CD4-positive, alpha-beta T cell (primary cell): ENCODE measurements around the gene MMP26. TPM values are rescaled to one million over a fixed set of nuclear protein-coding genes. Genes with fewer than 3 reads are reported as not detected.

Source experiments
- ATAC-seq: fragments of 200-7000 bp; cut with Tn5 transposase; one replicate; pipeline ENCODE4 v1.10.0; 2022; ENCODE audit warnings: mild to moderate bottlenecking; ENCODE audit not compliant: poor library complexity
- CTCF ChIA-PET: fragments of 350-600 bp; sonication (Branson Sonifier 250); formaldehyde crosslinking; loops from one replicate; lab custom pipeline; 2021; ENCODE audit warnings: antibody characterized with exemption, inconsistent platforms; lab: Charles Lee
- POLR2A ChIA-PET: fragments of 350-600 bp; sonication (Branson Sonifier 250); formaldehyde crosslinking; loops from one replicate; lab custom pipeline; 2021; ENCODE audit warnings: antibody characterized with exemption, inconsistent platforms; lab: Charles Lee
- DNase-seq, 14 experiments: peaks; one replicate each; pipeline ENCODE4 v3.0.0-alpha.2; 2013 to 2020; ENCODE audit warnings: mixed read lengths in 2 of 14
- H3K27ac ChIP-seq, 2 donors: one replicate each; pipeline versions ENCODE4 v1.5.1 to v1.7.0; 2013; ENCODE audit warnings: low read length in 2 of 2, low read depth in 1 of 2, mild to moderate bottlenecking in 1 of 2
- H3K27me3 ChIP-seq, 2 experiments: 1 replicate in 1 of 2; 2 replicates in 1 of 2; pipeline versions ENCODE4 v1.6.1 to v1.7.0; 2013; ENCODE audit warnings: low read length in 2 of 2, control low read depth in 1 of 2, mild to moderate bottlenecking in 1 of 2, moderate library complexity in 1 of 2; ENCODE audit not compliant: insufficient read depth in 2 of 2, control insufficient read depth in 1 of 2
- H3K36me3 ChIP-seq: one replicate; pipeline ENCODE4 v1.6.1; 2013; ENCODE audit warnings: low read length, control low read depth; ENCODE audit not compliant: insufficient read depth
- H3K4me1 ChIP-seq: one replicate; pipeline ENCODE4 v1.6.1; 2013; ENCODE audit warnings: low read length, control low read depth; ENCODE audit not compliant: insufficient read depth
- H3K4me3 ChIP-seq: one replicate; pipeline ENCODE4 v1.5.1; 2013; ENCODE audit warnings: mild to moderate bottlenecking, low read length, moderate library complexity
- H3K9me3 ChIP-seq, 2 experiments: 1 replicate in 1 of 2; 2 replicates in 1 of 2; pipeline versions ENCODE4 v1.6.1 to v1.7.0; 2013; ENCODE audit warnings: low read length in 2 of 2, mild to moderate bottlenecking in 2 of 2, control low read depth in 1 of 2, moderate library complexity in 1 of 2; ENCODE audit not compliant: control insufficient read depth in 1 of 2, insufficient read depth in 1 of 2
- H3K27ac Mint-ChIP-seq: one replicate; pipeline ENCODE4 v1.8.0; 2020; ENCODE audit warnings: mixed read lengths
- H3K27me3 Mint-ChIP-seq: one replicate; pipeline ENCODE4 v1.8.0; 2021; ENCODE audit warnings: mixed read lengths
- H3K36me3 Mint-ChIP-seq: one replicate; pipeline ENCODE4 v1.8.0; 2021; ENCODE audit warnings: low read depth, mixed read lengths
- H3K4me1 Mint-ChIP-seq: one replicate; pipeline ENCODE4 v1.8.0; 2021; ENCODE audit warnings: low read depth, mixed read lengths
- H3K4me3 Mint-ChIP-seq: one replicate; pipeline ENCODE4 v1.8.0; 2020; ENCODE audit warnings: mild to moderate bottlenecking, mixed read lengths
- H3K9me3 Mint-ChIP-seq: one replicate; pipeline ENCODE4 v1.8.0; 2020; ENCODE audit warnings: mixed read lengths
- intact Hi-C, 2 experiments: fragments of 100-400 bp; cut with DNase I in 1 of 2; cut with micrococcal nuclease in 1 of 2; formaldehyde crosslinking; loops; one replicate each; pipeline versions ENCODE4 v1.15.1 to v1.9.0; 2023 to 2025; cut with DNase I, micrococcal nuclease
- total RNA-seq, 174 experiments: library from RNA in 2 of 174; stranded (reverse) in 2 of 174; gene quantifications; one replicate each; pipeline ENCODE4 v1.2.3 and lab custom pipeline; 2021 to 2026
- TF ChIP-seq, protein P1 (sequence below): fragments of 200-600 bp; IDR thresholded peaks from one replicate; pipeline ENCODE4 v1.8.0; 2022; ENCODE audit warnings: antibody characterized with exemption, mild to moderate bottlenecking

Gene MMP26
- total RNA-seq, 2 experiments from 2014 or later, result not detected

DNA sequence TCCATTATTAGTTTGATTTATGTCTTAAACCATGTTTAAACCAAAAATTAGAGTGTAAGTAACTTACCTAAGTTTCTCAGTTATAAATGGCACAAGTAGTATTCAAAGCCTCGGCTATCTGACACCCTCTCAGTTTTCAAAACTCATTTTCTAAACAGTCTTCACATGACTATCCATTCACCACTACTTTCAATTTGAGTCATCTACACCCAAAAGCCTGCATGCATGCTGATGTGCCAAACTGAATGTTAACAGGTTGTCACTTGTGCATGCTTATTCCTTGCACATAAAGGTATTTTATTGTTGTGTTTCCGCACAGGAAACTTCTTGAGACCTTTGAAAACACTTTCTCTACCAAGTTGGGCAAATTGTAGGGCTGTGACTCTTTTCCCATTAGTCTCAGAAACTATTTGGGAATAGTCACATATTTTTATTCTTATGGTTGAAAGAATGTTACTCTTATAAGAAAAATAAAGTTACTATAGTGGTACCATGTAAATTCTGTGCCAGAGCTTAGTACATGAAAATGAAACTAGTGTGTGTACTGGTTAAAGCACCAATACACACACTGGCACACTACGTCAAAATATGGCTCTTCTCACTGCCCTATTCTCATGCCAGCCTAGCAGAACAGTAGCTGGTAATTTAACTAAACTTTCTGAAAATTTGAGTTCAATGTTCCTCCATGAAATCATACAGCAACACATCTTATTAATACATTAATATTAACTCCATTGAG lies 4.7 kb upstream of the MMP26 start:
- TF ChIP-seq, protein P1, sequence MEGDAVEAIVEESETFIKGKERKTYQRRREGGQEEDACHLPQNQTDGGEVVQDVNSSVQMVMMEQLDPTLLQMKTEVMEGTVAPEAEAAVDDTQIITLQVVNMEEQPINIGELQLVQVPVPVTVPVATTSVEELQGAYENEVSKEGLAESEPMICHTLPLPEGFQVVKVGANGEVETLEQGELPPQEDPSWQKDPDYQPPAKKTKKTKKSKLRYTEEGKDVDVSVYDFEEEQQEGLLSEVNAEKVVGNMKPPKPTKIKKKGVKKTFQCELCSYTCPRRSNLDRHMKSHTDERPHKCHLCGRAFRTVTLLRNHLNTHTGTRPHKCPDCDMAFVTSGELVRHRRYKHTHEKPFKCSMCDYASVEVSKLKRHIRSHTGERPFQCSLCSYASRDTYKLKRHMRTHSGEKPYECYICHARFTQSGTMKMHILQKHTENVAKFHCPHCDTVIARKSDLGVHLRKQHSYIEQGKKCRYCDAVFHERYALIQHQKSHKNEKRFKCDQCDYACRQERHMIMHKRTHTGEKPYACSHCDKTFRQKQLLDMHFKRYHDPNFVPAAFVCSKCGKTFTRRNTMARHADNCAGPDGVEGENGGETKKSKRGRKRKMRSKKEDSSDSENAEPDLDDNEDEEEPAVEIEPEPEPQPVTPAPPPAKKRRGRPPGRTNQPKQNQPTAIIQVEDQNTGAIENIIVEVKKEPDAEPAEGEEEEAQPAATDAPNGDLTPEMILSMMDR, result no peak
- Histone ChIP-seq H3K27me3 (no peaks in the 10 kb centered on the region), H3K4me1 (no peaks in the 10 kb centered on the region), H3K36me3 (no peaks in the 10 kb centered on the region), H3K27ac (no peak overlapping the region), H3K4me3 (no peak overlapping the region), H3K9me3 (no peaks in the 10 kb centered on the region)
- no peaks in the 10 kb centered on the region for H3K9me3 Mint-ChIP-seq
- intact Hi-C loops, result no loop called here
- CTCF ChIA-PET, result no interaction called here
- POLR2A ChIA-PET, result no interaction called here
- DNase-seq, result peak in 1 of 14 experiments; percentile 6
- ATAC-seq, result no peak
- peaks cover 4% of the 10 kb centered on the region for H3K27me3 Mint-ChIP-seq
- H3K27ac Mint-ChIP-seq, result no peak overlapping the region
- H3K4me1 Mint-ChIP-seq, result no peaks in the 10 kb centered on the region
- no peaks in the 10 kb centered on the region for H3K36me3 Mint-ChIP-seq
- H3K4me3 Mint-ChIP-seq, result no peak overlapping the region

DNA sequence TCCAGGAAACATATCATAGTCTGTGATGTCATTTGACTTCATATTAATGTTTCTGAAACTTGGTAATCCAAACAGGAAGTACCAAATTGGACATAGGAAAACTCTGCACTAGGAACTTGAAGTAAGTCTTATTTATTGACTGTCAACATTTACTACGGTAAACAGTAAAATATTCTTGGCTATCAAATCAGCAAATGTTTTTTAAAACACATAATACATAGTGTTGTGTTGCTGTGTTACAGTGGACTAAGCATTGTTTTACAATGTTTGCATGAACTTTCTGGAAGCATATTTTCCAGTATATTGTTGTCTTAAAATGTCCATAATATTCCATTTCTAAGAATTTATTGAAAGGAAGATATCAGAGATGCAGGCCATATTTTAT lies 4.2 kb upstream of the MMP26 start:
- Mint-ChIP-seq H3K4me1 (no peaks in the 10 kb centered on the region), H3K36me3 (no peaks in the 10 kb centered on the region), H3K27ac (no peak overlapping the region), H3K4me3 (no peak overlapping the region), H3K9me3 (no peaks in the 10 kb centered on the region), H3K27me3 (peaks cover 4% of the 10 kb centered on the region)
- Histone ChIP-seq H3K9me3 (no peaks in the 10 kb centered on the region), H3K4me1 (no peaks in the 10 kb centered on the region), H3K27ac (no peak overlapping the region), H3K27me3 (no peaks in the 10 kb centered on the region), H3K4me3 (no peak overlapping the region), H3K36me3 (no peaks in the 10 kb centered on the region)
- TF ChIP-seq, protein P1, result no peak
- ATAC-seq (no peak), DNase-seq (no peak)
- ChIA-PET CTCF (no interaction called here), POLR2A (no interaction called here)
- intact Hi-C loops, result no loop called here

- Mint-ChIP-seq H3K27me3 (peaks cover 15% of the 10 kb centered on the region), H3K4me3 (no peak overlapping the region), H3K36me3 (no peaks in the 10 kb centered on the region), H3K4me1 (no peaks in the 10 kb centered on the region), H3K9me3 (no peaks in the 10 kb centered on the region), H3K27ac (no peak overlapping the region)
- CTCF ChIA-PET, result no interaction called here
- intact Hi-C loops, result no loop called here
- H3K4me3 ChIP-seq, result no peak overlapping the region
- no peak overlapping the region for H3K27ac ChIP-seq
- DNase-seq (no peak), ATAC-seq (no peak)
- no peaks in the 10 kb centered on the region for H3K27me3 ChIP-seq
- H3K9me3 ChIP-seq, result no peaks in the 10 kb centered on the region
- POLR2A ChIA-PET, result no interaction called here
- TF ChIP-seq, protein P1, result no peak
- H3K4me1 ChIP-seq, result no peaks in the 10 kb centered on the region
- H3K36me3 ChIP-seq, result no peaks in the 10 kb centered on the region
These were observed 278 bp downstream of the MMP26 start for GRCh38 chr11:4704790-4705334.
